Smooth muscle cell (in vitro differentiated cells): ENCODE data around the gene RBM8A. TPM values are rescaled to one million over a fixed set of nuclear protein-coding genes. Genes with fewer than 3 reads are reported as not detected.

Source experiments
- DNase-seq: peaks from one replicate; lab custom pipeline; 2025; ENCODE audit not compliant: unreplicated experiment; lab: John Stamatoyannopoulos, UW
- H2AFZ ChIP-seq: fragments of 200-600 bp; sonication (generic); 2 replicates; pipeline ENCODE4 v1.6.0; 2016; ENCODE audit warnings: antibody characterized with exemption, low read depth, mild to moderate bottlenecking
- H3F3A ChIP-seq: fragments of 200-600 bp; sonication (generic); 2 replicates; pipeline ENCODE4 v1.6.0; 2017; ENCODE audit warnings: antibody characterized with exemption, low read depth
- H3K27ac ChIP-seq: fragments of 200-600 bp; sonication (generic); 2 replicates; pipeline ENCODE4 v1.5.1; 2016; ENCODE audit warnings: low read depth, mild to moderate bottlenecking
- H3K27me3 ChIP-seq: fragments of 200-600 bp; sonication (generic); 2 replicates; pipeline ENCODE4 v1.6.1; 2016; ENCODE audit warnings: low read depth, mild to moderate bottlenecking
- H3K36me3 ChIP-seq: fragments of 200-600 bp; sonication (generic); 2 replicates; pipeline ENCODE4 v1.5.1; 2016; ENCODE audit warnings: low read depth
- H3K4me1 ChIP-seq: fragments of 200-600 bp; sonication (generic); 2 replicates; pipeline ENCODE4 v1.5.1; 2016; ENCODE audit warnings: low read depth
- H3K4me2 ChIP-seq: fragments of 200-600 bp; sonication (generic); 2 replicates; pipeline ENCODE4 v1.6.0; 2016; ENCODE audit warnings: mild to moderate bottlenecking
- H3K4me3 ChIP-seq: fragments of 200-600 bp; sonication (generic); 2 replicates; pipeline ENCODE4 v1.5.1; 2016; ENCODE audit warnings: mild to moderate bottlenecking
- H3K79me2 ChIP-seq: fragments of 200-600 bp; sonication (generic); 2 replicates; pipeline ENCODE4 v1.6.0; 2016; ENCODE audit warnings: low read depth, mild to moderate bottlenecking
- H3K9ac ChIP-seq: fragments of 200-600 bp; sonication (generic); 2 replicates; pipeline ENCODE4 v1.6.0; 2016; ENCODE audit warnings: low read depth
- H3K9me3 ChIP-seq: fragments of 200-600 bp; sonication (generic); replicated peaks from 2 replicates; pipeline ENCODE4 v1.5.1; 2016; ENCODE audit warnings: low read depth
- H4K20me1 ChIP-seq: fragments of 200-600 bp; sonication (generic); 2 replicates; pipeline ENCODE4 v1.6.0; 2016; ENCODE audit warnings: low read depth
- WGBS: methylation state at CpG from one replicate; pipeline ENCODE4 v1.1.7; 2016; ENCODE audit warnings: low lambda C conversion rate; 5-methylcytosine and 5-hydroxymethylcytosine counted together
- polyA plus RNA-seq: library from polyadenylated mRNA; unstranded; fragments of >200 nt; fragmentation: Nextera tagmentation; extraction: Ambion mirVana; gene quantifications from 2 replicates; pipeline ENCODE4 v1.2.1, GENCODE V29; 2016
- total RNA-seq: library from RNA; depleted of rRNA; stranded (reverse); fragments of >200 nt; gene quantifications from 2 replicates; pipeline ENCODE4 v1.2.3, GENCODE V29; 2014
- TF ChIP-seq, protein P1 (sequence below): fragments of 200-600 bp; sonication (generic); IDR thresholded peaks from 2 replicates; pipeline ENCODE4 v1.5.1; 2017; ENCODE audit warnings: borderline replicate concordance, mild to moderate bottlenecking, antibody characterized with exemption; ENCODE audit not compliant: insufficient read depth, poor library complexity, severe bottlenecking

The RBM8A gene
- total and polyA plus RNA-seq, 2 experiments from 2014 or later: 143 to 195 TPM

DNA sequence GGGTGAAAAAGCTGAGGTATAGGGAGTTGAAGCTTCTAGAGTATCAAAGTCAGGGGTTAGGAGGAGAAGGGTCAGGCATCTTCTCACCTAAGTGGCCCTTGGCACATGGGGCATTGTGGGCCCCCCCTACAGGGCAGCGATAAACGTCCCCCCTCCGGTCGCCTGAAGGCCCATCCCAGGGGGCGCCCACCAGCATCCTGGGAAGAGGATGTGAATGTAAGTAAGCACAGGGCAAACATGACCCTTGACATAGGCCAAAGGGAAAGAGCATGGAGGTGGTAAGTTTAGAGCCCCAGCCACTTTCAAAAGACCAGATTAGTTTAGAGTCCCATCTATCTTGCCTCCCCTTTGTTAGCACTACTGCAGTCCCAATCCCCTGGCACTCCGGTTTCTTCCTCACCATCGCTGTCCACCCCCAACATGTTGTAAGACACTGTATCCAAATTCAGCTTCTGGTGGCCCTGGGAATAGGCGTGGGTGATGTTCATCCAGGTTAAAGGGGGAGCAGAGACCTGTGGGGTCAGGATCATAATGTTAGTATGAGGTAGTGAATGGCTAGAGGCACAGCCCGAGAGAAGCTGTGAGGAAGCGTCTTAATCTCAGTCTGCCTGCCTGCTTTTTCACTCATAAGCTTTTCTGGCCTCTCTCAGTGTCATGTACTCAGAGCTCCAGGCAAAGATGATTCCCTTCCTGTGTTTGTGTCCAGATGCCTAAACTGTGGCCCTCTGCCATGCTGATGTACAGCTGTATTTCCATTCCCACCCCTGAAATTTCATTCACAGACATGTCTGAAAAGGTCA is 20.1 kb downstream of the RBM8A start:
- no peaks in the 10 kb centered on the region for H3K79me2 ChIP-seq
- DNase-seq: no peak
- WGBS: 73% methylated on average over 10 of the region's 10 CpGs
- H3K9me3 ChIP-seq: no peaks in the 10 kb centered on the region
- no peaks in the 10 kb centered on the region for H3K27me3 ChIP-seq
- no peak overlapping the region for H3K9ac ChIP-seq
- no peak overlapping the region for H2AFZ ChIP-seq
- H3K4me1 ChIP-seq: peaks cover 4% of the 10 kb centered on the region
- no peaks in the 10 kb centered on the region for H3F3A ChIP-seq
- H3K4me3 ChIP-seq: no peak overlapping the region
- no peaks in the 10 kb centered on the region for H4K20me1 ChIP-seq
- H3K27ac ChIP-seq: no peak overlapping the region
- TF ChIP-seq, protein P1, sequence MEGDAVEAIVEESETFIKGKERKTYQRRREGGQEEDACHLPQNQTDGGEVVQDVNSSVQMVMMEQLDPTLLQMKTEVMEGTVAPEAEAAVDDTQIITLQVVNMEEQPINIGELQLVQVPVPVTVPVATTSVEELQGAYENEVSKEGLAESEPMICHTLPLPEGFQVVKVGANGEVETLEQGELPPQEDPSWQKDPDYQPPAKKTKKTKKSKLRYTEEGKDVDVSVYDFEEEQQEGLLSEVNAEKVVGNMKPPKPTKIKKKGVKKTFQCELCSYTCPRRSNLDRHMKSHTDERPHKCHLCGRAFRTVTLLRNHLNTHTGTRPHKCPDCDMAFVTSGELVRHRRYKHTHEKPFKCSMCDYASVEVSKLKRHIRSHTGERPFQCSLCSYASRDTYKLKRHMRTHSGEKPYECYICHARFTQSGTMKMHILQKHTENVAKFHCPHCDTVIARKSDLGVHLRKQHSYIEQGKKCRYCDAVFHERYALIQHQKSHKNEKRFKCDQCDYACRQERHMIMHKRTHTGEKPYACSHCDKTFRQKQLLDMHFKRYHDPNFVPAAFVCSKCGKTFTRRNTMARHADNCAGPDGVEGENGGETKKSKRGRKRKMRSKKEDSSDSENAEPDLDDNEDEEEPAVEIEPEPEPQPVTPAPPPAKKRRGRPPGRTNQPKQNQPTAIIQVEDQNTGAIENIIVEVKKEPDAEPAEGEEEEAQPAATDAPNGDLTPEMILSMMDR: no peak
- peaks cover 5% of the 10 kb centered on the region for H3K36me3 ChIP-seq
- no peak overlapping the region for H3K4me2 ChIP-seq

DNA sequence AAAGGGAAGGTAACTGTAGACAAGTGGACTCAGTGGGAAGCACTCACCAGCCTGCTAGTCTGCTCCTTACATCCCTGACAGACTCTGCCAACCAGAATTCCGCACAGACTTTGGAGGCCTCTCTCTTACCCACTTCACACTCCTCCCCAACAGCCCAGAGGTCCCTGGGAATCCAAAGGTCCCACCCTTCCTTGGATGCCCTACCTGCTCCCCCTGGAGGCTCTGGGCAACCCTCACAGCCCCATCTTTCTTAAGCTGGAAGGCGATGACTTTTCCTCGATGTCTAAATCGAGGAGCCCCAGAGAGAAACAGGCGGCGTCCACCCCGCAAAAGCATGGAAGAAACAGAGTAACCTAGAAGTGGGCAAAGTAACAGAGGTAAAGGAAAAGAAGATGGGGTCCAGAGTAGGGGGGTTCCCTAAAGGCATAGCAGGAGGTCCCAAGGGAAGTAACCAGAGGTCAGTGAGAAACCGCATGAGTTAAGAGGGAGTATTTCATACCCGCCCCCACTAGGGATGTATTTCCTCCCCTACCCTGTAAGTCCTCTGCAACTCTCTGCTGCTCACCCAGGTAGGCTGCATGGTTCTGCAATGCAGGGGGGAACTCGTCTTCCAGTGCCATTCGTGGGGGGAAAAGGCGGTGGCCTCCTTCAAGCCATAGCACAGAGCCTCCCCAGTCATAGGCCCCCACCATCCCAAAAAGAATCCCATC is 25.8 kb downstream of the RBM8A start:
- WGBS: 89% methylated on average over 12 of the region's 12 CpGs
- H2AFZ ChIP-seq: no peak overlapping the region
- no peaks in the 10 kb centered on the region for H3F3A ChIP-seq
- H3K27me3 ChIP-seq: no peaks in the 10 kb centered on the region
- no peaks in the 10 kb centered on the region for H4K20me1 ChIP-seq
- DNase-seq: no peak
- TF ChIP-seq, protein P1: no peak
- H3K9me3 ChIP-seq: no peaks in the 10 kb centered on the region
- no peak overlapping the region for H3K4me3 ChIP-seq
- no peaks in the 10 kb centered on the region for H3K4me1 ChIP-seq
- H3K36me3 ChIP-seq: no peaks in the 10 kb centered on the region
- no peaks in the 10 kb centered on the region for H3K79me2 ChIP-seq
- H3K27ac ChIP-seq: no peak overlapping the region
- no peak overlapping the region for H3K9ac ChIP-seq
- no peak overlapping the region for H3K4me2 ChIP-seq

DNA sequence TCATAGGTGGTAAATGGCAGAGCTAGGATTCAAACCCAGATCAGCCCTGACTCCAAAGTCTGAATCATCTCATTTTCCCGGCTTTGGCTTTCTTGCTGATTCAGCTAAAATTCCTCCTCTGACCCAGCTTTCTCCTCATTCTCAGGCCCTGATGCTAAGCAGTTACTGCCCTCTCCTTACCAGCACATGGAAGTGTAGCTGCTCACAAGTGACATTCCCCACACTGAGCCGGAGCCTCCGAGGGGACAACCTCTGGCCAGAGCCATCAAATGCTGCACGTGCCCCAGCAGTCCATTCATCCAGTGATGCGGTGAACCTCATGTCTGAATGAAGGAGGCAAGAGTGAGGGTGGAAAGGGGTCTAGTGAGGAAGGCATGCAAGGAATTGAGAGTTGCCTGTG is 28.5 kb downstream of the RBM8A start:
- Histone ChIP-seq H3K4me2 (no peak overlapping the region), H3K4me3 (no peak overlapping the region), H4K20me1 (no peaks in the 10 kb centered on the region), H3K79me2 (no peaks in the 10 kb centered on the region), H2AFZ (no peak overlapping the region), H3K9ac (no peak overlapping the region), H3K27ac (no peak overlapping the region), H3K4me1 (no peaks in the 10 kb centered on the region), H3K27me3 (no peaks in the 10 kb centered on the region), H3K9me3 (no peaks in the 10 kb centered on the region), H3K36me3 (no peaks in the 10 kb centered on the region), H3F3A (no peaks in the 10 kb centered on the region)
- 73% methylated on average over 5 of the region's 5 CpGs for WGBS
- TF ChIP-seq, protein P1: no peak
- no peak for DNase-seq
